GM21825 (cell line): ENCODE measurements around the gene AQP5.

Experiments used
- ATAC-seq: cut with Tn5 transposase; IDR thresholded peaks from one replicate; pipeline ENCODE4 v1.9.1; 2021; ENCODE audit warnings: mild to moderate bottlenecking, moderate library complexity; ENCODE audit not compliant: unreplicated experiment

The AQP5 gene

GRCh38 chr12:49932023-49932422 is 29.6 kb upstream of the AQP5 start:
- ATAC-seq = no peak

- ATAC-seq = no peak
These were observed 29.0 kb upstream of the AQP5 start for GRCh38 chr12:49932533-49933130.

GRCh38 chr12:49933796-49934195 is 27.9 kb upstream of the AQP5 start:
- ATAC-seq = no peak

GRCh38 chr12:49934505-49934904 is 27.2 kb upstream of the AQP5 start:
- ATAC-seq = no peak

GRCh38 chr12:49936925-49937324 is 24.7 kb upstream of the AQP5 start:
- no peak for ATAC-seq

- no peak for ATAC-seq
These were observed 23.9 kb upstream of the AQP5 start for GRCh38 chr12:49937639-49938300.

- ATAC-seq = no peak
These were observed 22.4 kb upstream of the AQP5 start for GRCh38 chr12:49939307-49939706.

- ATAC-seq = no peak
These were observed 22.0 kb upstream of the AQP5 start for GRCh38 chr12:49939707-49940106.

GRCh38 chr12:49941556-49942511 is 19.8 kb upstream of the AQP5 start:
- no peak for ATAC-seq

GRCh38 chr12:49942512-49942893 is 19.2 kb upstream of the AQP5 start:
- no peak for ATAC-seq

- ATAC-seq = no peak
These were observed 18.6 kb upstream of the AQP5 start for GRCh38 chr12:49942921-49943624.

GRCh38 chr12:49943625-49943960 is 18.1 kb upstream of the AQP5 start:
- ATAC-seq = no peak

- no peak for ATAC-seq
These were observed 17.6 kb upstream of the AQP5 start for GRCh38 chr12:49944046-49944445.

GRCh38 chr12:49944718-49945117 is 17.0 kb upstream of the AQP5 start:
- ATAC-seq = no peak

GRCh38 chr12:49945394-49946080 is 16.1 kb upstream of the AQP5 start:
- ATAC-seq = peak; percentile 89

GRCh38 chr12:49946086-49946485 is 15.6 kb upstream of the AQP5 start:
- no peak for ATAC-seq

- ATAC-seq = no peak
These were observed 15.2 kb upstream of the AQP5 start for GRCh38 chr12:49946497-49946896.

GRCh38 chr12:49947593-49948226 is 14.0 kb upstream of the AQP5 start:
- ATAC-seq = no peak

GRCh38 chr12:49948866-49949845 is 12.5 kb upstream of the AQP5 start:
- no peak for ATAC-seq
